ENCODE results near the gene SLC41A3.

GRCh38 chr3:126067959-126068358 is 16.0 kb downstream of the SLC41A3 start:
- TF ChIP-seq CTCF (IDR thresholded peaks at IDR 0.05) (no peak), ZFX (IDR thresholded peaks at IDR 0.05; ENCODE audit: borderline replicate concordance) (no peak)

Measured in 22Rv1 (cell line).